NCI-H774 (cell line): Measurements from ENCODE around the gene EGLN1.
A peak's percentile ranks its signal among the peaks of the same experiment; 100 is the strongest.
"Not testable (repeated sequence)": the region's sequence is repeated elsewhere in the genome, so short reads cannot be mapped to it uniquely, and the experiment has no call there.

Source experiments
- DNase-seq: peaks from one replicate; lab custom pipeline; 2025; lab: John Stamatoyannopoulos, UW

EGLN1 gene

GRCh38 chr1:231359113-231359512 is 63.0 kb downstream of the EGLN1 start:
- no peak for DNase-seq

- DNase-seq: peak; percentile 66
Measured at GRCh38 chr1:231357831-231358354, 64.2 kb downstream of the EGLN1 start.

GRCh38 chr1:231357187-231357772 is 64.8 kb downstream of the EGLN1 start:
- no peak for DNase-seq

GRCh38 chr1:231355171-231355570 is 66.9 kb downstream of the EGLN1 start:
- no peak for DNase-seq

- no peak for DNase-seq
Measured at GRCh38 chr1:231354330-231355020, 67.6 kb downstream of the EGLN1 start.

GRCh38 chr1:231353086-231353485 is 69.0 kb downstream of the EGLN1 start:
- DNase-seq: no peak

GRCh38 chr1:231351816-231352215 is 70.3 kb downstream of the EGLN1 start:
- DNase-seq: no peak

- not testable (repeated sequence) for DNase-seq
Measured at GRCh38 chr1:231348856-231349255, 73.2 kb downstream of the EGLN1 start.

GRCh38 chr1:231348442-231348841 is 73.6 kb downstream of the EGLN1 start:
- DNase-seq: no peak

GRCh38 chr1:231347961-231348360 is 74.1 kb downstream of the EGLN1 start:
- DNase-seq: no peak

GRCh38 chr1:231340328-231341013 is 81.6 kb downstream of the EGLN1 start:
- no peak for DNase-seq

- no peak for DNase-seq
Measured at GRCh38 chr1:231338270-231339128, 83.6 kb downstream of the EGLN1 start, which contains the start of gene SPRTN. Gene SPRTN (plus strand): TSS chr1:231338293. CDS start chr1:231338384, 91 bp downstream.

GRCh38 chr1:231337472-231338269 is 84.4 kb downstream of the EGLN1 start, which contains the start of gene EXOC8:
Gene EXOC8 (minus strand): TSS chr1:231337852. CDS start chr1:231337745, 107 bp downstream.
- DNase-seq: peak; percentile 98

GRCh38 chr1:231337043-231337471 is 85.0 kb downstream of the EGLN1 start:
- DNase-seq: no peak

- DNase-seq: no peak
Measured at GRCh38 chr1:231335663-231336602, 86.2 kb downstream of the EGLN1 start.

GRCh38 chr1:231334952-231335351 is 87.1 kb downstream of the EGLN1 start:
- no peak for DNase-seq

- no peak for DNase-seq
Measured at GRCh38 chr1:231334079-231334666, 87.9 kb downstream of the EGLN1 start.

- no peak for DNase-seq
Measured at GRCh38 chr1:231332761-231333160, 89.3 kb downstream of the EGLN1 start.

- no peak for DNase-seq
Measured at GRCh38 chr1:231329483-231329882, 92.6 kb downstream of the EGLN1 start.
